Islet precursor cell (in vitro differentiated cells): ENCODE results near the gene KRT40.
"Not testable (repeated sequence)": the region's sequence is repeated elsewhere in the genome, so short reads cannot be mapped to it uniquely, and the experiment has no call there.

Experiments used
- DNase-seq: peaks from one replicate; pipeline ENCODE4 v3.0.0-alpha.2; 2018

Gene KRT40

DNA sequence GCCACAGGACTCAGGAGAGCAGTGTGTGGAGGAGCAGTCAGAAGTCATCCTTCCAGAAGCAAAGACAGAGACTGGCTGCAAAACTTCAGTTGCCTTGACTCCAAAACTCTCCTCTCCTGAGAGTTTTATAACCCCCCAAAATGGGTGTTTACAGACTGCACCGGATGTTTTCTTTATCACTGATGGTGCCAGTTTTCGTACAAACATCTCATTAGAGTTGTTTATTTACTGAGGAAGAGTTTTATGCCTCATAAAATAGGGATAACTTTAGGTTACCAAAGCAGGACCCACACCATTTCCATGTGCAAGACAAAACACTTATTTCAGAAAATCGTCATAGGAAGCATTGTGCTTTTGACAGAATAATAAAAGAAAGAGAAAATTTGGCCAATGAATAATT, at the start of gene KRT40:
Gene KRT40 (minus strand): TSS at position 101 of the 400 bp plus-strand sequence. CDS start 53 bp downstream, at position 48.
- no peak for DNase-seq

DNA sequence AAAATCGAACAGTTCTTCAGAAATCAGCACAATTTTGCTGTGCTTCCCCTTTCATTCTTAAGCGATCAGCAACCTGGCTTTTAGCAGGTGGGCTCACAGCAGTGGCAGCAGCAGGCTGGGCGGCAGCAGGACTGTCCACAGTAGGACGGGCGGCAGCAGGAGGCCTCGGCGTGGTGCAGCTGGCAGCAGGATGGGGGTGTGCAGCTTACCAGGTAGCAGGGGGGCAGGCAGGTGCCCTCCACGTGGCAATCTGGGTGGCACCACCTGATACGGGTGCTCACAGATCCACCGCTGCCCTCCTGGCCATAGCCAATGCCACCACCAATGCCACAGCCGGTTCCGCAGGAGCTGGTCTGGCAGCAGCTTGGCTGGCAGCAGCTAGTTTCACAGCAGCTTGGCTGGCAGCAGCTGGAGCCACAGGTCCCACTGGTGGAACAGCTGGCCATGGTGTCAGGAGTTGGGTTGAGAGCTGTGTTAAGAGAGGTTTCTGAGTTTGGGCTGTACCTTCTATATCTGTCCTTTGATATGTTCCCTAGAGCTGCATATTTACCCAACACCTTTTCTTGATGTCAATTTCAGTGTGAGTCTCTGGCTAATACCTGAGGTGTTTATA, 45.6 kb upstream of the KRT40 start, which contains the start of gene KRTAP1-4:
Gene KRTAP1-4 (minus strand): TSS at position 563 of the 613 bp plus-strand sequence. CDS start 117 bp downstream, at position 446.
- DNase-seq, result peak; percentile 51

DNA sequence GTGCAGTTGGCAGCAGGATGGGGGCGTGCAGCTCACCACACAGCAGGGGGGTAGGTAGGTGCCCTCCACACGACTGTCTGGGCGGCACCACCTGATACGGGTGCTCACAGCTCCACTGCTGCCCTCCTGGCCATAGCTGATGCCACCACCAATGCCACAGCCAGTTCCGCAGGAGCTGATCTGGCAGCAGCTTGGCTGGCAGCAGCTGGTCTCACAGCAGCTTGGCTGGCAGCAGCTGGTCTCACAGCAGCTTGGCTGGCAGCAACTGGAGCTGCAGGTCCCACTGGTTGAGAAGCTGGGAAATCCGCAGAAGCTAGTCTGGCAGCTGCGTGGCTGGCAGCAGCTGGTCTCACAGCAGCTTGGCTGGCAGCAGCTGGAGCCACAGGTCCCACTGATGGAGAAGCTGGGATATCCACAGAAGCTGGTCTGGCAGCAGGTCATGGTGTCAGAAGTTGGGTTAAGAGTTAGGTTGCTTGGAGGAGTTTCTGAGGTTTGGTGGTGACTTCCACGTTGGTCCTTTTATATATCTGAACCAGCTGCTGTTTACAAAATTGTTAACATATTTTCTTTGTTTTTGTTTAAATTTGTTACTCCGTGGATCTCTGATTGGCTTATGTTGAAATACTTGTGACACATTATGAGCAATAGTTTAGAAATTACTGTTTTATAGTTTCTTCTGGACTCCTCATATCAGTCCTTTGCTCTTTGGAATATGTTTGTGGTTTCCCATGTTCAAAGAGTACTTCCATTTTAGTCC, 42.8 kb upstream of the KRT40 start, which contains the start of gene KRTAP1-5:
Gene KRTAP1-5 (minus strand): TSS at position 494 of the 757 bp plus-strand sequence. CDS start 53 bp downstream, at position 441.
- DNase-seq, result no peak

DNA sequence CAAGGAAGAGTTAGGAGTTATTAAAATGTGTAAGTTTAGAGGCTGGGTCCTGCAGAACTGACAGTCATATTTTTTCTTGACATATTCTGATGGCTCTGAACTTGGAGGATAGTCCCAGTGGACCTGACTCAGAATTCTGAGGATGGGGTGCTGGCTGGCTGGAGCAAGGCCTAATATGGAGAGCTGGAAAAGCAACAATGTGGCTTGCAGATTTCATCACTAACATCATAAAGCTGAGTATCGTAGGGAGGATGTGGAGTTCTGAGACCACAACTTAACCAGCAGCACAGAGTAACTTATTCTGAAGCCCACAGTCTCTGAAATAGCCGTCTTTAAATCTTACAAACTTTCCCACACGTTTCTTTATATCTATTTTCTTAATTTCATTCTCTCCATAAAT, 40.6 kb upstream of the KRT40 start:
- DNase-seq, result no peak

DNA sequence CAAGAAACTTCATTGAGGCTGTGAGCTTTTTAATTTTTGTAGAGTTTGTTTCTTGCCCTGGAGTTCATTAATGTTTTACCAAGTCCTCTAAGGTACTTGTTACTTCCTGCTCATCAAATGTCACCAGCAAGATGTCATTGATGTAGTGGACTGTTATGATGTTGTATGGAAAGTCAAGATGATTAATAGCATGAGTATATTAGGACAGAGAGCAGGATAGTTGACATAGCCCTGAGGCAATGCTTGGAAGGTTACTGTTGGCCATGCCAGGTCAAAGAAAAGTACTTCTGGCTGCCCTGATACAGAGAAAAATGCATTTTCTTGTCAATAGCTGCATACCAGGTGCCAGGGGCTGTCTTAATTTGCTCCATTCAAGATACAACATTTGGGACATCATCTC, 36.2 kb upstream of the KRT40 start:
- no peak for DNase-seq

DNA sequence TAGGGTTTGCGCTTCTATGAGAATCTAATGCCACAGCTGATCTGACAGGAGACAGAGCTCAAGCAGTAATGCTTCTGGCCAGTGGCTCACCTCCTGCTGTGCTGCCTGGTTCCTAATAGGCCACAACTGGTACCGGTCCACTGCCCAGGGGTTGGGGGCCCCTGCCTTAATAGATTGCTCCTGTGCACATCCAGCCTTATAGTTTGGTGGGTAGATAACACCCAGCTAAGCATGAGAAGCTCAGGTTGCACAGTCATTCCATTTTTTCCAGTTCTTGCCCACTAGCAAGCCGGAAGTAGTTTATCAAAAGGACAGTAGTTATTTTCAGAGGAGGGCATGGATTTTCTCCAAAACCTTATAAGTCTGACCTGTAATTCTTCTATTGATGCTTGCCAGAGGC, 35.3 kb upstream of the KRT40 start:
- no peak for DNase-seq

DNA sequence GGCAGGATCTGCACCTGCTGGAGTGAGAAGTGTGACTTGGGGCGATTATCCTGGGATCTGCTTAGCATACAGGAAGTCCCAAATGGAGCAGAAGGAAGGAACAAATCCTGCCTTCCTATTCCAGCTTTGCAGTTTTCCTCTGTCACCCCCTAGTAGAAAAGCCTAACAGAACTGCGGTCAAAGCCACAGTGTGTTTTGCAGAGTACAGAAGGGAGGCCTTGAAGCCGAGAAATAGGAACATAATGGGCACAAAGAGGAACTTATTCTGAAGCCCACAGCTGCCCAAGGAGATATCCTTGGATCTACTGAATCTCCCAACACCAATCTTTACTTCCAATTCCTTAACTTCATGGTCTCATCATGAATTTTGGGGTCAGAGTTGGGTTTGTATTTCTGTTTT, 34.4 kb upstream of the KRT40 start:
- no peak for DNase-seq

DNA sequence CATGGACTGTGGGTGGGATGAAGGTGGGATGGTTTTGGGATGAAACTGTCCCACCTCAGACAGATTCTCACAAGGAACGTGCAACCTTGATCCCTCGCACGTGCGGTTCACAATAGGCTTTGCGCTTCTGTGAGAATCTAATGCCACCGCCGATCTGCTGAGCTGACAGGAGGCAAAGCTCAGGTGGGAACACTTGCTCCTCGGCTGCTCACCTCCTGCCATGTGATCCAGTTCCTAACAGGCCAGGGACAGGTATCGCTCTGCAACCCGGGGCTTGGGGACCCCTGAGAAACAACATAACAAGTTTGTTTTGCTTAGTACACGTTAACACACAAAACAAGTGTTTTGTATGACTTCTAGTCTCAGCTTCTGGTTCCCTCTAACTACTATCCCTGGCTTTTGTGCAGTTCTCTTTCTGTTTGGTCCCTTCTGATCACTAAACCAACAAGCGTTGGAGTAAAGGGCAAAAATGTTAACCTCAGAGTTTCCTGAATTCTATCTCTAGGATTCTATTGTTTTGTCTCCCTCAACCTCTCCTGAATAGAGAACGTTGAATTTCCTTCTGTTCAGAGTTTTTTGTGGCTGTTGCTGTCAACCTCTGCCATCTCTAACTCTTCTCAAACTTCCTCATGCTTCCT, 32.6 kb upstream of the KRT40 start:
- no peak for DNase-seq

DNA sequence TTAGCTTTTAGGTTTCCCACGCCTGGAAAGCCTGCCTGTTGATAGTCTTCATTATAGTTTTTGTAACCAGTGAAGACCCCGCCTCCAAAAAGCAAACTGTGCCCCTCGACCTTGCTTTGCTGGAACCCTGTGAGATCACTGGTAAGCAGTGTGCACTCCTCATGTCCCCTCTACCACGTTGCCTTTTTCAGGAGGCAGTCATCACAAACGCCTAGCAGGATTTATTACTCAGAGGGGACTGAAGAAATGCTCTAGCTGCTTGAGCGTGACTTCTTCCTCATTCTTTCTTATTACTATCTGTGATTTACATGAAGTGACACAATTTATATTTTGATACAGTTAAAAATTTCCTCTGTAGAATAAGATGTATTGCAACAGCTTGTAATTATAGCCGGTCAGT, 31.3 kb upstream of the KRT40 start:
- DNase-seq, result no peak

DNA sequence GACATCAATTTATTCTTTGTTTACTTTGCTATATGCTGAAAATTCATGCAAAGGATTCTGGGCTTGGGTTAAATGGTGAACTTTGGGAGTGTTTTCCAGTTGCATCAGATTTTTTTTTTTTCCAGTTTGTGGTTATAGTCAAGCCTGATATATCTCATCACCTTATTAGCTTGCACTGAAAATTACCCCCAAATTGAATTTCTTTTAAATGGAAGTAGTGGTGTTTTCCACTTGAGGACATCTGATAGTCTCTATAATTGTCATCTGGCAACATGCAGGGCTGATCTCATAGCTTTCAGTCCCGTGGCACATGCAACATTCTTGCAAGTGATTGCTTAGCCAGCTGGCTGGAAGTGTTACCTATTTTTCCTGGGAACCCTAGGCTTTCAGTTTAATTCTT, 29.5 kb upstream of the KRT40 start:
- no peak for DNase-seq

DNA sequence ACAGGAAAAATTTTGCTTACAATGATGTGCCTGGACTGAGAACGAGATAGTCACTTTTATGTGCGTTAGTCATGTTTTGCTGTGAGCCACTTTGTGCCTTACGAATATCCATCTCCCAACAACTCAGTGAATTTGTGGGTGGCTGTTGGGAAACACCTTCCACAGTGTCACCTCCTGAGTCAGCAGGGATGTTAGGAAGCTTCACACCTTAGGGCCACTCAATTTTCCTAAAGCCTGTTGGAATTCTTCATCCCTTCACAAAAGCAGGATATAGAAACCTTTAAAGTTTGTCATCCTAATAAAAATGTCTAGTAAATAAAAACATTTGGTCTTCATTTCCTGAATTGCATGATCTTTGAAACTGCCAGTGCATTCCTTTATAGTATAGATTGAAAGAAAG, 29.1 kb upstream of the KRT40 start:
- DNase-seq, result no peak

DNA sequence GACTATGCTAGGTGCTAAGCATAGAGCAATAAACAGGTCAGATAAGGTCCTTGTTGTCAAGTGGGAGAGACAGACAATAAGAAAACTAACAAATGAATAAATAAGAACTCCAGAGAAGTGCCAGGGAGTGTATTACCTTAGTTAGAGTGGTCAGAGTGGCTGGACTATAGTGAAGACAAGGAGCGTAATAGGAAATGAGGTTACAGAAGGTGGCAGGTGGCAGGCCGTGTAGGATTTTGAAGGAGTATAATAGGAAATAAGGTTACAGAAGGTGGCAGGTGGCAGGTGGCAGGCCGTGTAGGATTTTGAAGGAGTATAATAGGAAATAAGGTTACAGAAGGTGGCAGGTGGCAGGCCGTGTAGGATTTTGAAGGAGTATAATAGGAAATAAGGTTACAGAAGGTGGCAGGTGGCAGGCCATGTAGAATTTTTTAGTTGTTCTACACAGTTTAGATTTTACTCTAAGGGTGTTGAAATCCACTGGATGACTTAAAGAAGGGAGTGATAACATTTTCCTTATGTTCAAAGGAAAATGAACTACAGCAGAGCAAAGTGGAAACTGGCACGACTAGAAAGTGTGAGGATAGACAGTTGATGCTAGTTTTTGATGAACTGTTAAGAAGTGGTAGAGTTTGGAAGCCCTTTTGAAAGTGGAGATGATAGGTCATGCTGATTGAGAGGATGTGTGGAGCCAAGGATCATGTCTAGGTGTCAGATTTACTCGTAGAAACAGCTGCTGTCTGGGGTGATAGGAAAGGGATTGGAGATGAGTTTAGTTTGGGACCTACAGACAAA, 28.4 kb upstream of the KRT40 start:
- DNase-seq, result no peak

DNA sequence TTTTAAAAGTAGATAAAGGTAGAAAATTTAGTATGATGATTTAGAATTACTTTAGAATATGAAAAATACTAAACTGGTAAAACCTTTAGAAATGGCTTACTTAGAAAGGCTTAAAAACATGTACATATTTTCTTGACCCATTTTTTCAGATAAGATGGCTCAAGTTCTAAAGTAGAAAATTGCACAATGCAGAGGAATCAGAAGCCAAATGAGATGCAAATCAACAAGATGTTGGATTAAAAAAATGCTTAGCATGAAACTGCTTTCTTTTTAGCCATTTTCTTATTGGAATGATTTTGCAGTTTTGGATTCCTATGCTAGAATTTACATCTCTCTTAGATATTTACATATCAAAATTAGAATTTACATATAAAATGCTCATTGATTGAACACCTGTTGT, 26.3 kb upstream of the KRT40 start:
- no peak for DNase-seq

DNA sequence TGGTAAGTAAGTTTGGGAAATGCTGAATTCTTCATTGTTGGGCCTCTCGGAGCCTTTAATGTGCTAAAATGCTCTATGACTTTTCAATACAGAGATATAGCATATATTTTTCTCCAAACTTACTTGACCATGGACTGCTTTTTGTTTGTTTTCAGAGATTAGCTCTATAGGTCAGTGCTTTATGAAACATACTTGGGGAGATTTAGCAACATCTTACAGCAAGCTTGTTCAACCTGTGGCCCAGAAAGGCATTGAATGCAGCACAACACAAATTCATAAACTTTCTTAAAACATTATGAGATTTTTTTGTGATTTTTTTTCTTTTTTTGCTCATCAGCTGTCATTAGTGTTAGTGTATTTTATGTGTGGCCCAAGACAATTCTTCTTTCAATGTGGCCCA, 25.8 kb upstream of the KRT40 start:
- DNase-seq, result no peak

DNA sequence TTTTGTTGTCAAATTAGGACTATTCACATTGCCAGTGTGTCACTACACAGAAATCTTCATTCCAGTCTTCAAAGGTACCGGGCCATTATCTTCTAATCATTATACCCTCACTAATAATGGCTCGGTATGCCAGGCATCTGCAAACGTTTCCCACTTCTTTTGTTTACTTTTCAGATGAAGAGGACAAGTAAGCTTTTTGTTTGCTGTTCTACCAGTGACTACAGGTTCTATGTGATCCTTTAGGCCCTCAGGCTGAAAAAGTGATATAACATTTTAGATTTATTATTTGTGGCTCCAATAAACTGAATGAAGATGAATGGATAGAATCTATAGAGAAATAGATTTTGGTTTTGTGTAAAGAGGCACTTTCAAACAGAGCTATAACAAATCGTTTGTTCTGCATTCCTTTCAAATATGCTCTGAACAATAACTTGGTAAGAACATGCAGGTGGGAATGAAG, 25.2 kb upstream of the KRT40 start:
- DNase-seq, result peak; percentile 84

DNA sequence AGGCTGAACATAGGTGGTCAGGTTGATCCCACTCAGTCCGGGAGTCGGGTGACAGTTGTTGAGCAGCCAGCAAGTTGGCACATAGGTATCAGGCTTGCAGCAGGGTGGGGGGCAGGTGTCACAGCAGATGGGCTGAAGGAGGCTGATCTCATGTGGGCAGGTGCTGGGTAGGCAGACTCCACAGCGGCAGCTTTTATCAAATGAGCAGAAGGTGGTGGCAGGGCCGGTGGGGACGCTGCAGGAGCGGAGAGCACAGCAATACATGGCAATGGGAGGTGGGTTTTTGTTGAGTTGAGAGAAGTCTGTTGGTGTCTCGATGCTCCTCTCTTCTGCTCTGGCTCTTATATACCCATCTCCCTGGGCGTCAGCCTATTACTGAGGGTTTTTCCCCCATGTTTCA, 24.7 kb upstream of the KRT40 start, which contains the start of gene KRTAP3-1:
Gene KRTAP3-1 (minus strand): TSS at position 318 of the 400 bp plus-strand sequence. CDS start 54 bp downstream, at position 264.
- DNase-seq, result peak; percentile 73

DNA sequence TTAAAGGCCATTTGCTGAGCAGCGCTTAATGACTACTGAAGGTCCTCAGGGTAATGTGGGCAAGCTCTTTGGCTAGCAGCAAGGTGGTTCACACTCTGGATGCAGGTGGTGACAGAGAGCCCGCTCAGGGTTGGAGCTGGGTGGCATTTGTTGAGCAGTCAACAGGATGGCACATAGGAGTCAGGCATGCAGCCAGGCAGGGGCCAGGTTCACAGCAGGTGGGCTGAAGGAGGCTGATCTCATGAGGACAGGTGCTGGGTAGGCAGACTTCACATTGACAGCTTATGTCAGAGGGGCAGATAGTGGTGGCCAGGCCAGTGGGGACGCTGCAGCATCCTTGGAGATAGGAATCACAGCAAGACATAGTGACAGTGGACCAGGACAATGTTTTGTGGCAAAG, 20.3 kb upstream of the KRT40 start:
- DNase-seq, result no peak

DNA sequence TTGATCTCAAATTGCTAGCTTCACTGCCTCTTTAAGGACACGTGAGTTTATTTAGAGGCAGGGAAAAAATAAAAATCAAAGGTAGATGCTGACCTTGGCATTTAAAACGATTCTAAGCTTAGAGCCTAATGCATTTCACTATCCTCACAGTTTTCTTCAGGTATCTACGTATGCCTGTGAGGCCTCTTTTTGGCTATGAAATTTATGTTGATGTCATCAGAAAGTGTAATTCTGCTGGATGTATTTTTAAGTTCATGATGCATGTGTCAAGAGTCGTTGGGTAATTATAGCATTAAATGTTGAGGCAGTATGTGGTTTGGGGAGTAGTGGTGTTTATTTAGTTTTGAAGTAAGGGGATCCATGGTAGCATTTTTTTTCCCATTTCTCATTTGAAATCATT, 19.8 kb upstream of the KRT40 start:
- no peak for DNase-seq

DNA sequence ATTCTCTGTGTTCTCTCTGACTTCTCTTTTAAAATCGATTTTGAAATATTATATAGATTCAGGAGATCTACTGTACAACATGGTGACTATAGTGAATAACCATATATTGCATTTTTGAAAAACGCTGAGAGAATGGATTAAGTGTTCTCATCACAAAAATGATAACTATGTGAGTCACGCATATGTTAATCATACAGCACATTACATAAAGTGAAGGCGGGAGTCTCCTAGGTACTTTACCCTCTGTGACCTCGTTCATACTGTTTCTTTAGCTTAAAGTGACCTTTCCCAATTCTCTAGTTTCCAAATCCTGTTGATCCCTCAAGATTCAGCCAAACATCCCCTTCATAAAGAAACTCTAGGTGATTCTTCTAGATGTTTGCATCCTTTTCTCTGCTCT, 18.7 kb upstream of the KRT40 start:
- no peak for DNase-seq

DNA sequence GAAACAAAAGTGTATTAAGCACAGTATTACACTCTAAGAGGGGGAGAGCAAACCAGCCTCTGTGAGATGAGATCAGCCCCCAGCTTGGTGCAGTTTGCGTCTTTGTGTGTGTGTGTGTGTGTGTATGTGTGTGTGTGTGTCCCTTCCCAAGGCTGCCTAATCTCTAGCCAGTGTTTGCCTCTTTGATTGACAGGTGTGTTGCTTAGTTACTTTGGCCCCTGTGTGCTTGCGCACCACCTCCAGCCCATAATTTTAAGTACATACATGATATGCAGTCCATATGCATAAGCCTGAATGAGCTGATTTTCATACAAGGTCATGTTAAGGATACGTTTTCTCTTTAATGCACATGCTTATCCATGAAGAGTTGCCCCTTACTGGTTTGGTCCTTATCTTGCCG, 17.7 kb upstream of the KRT40 start:
- DNase-seq, result no peak

DNA sequence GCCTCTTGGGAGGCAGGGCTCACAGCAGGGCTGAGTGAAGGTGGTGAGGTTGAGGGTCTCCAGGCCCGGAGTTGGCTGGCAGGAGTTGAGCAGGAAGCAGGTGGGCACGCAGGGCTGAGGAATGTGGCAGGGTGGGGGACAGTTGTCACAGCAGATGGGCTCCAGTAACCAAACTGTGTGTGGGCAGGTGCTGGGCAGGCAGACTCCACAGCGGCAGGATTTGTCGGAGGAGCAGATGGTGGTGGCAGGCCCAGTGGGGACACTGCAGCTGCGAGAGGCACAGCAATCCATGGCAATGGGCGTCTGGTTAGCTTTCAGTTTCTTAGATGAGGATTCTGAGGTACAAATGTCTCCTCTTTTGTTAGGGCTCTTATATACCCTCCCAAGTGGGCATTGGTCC, 15.4 kb upstream of the KRT40 start, which contains the start of gene KRTAP3-2:
Gene KRTAP3-2 (minus strand): TSS at position 344 of the 400 bp plus-strand sequence. CDS start 53 bp downstream, at position 291.
- DNase-seq, result not testable (repeated sequence)

DNA sequence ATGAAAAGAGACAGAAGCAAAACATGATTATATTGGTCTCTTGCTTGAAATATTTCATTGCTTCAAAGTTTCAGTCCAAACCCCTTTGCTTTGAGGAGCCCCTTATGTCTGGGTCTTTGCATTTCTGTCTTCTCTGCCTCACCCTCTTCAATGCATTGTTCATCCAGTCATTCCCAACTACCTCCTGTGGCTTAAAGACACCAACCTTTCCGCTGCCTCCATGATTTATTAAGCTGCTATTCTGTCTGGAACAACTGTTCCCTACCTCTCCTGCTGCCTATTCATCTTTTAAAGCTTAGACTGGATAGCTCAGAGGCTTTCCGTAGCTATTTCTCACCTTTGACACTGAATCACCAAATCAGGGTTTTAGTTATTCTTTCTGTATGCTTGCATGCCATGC, 13.2 kb upstream of the KRT40 start:
- DNase-seq, result no peak

DNA sequence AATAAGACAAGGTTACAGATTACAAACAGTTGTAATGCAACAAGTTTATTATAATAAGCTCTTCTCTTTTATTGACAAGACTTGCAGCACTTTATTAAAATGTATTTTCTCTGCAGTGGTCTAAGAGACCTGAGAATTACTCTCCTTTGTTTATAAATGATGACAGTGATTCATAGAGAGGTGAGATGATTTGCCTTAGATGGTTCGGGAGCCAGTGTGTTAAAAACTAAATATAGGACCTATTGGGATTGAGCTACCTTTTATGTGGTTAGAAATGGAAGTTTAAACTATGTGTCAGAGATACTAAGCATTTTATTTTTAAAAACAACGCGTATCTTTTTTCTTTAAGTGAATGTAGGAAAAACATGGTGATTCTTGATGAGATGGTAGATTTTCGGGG, 12.7 kb upstream of the KRT40 start:
- no peak for DNase-seq
